BJ (cell line): ENCODE data around the gene GTF3A. TPM values are rescaled to one million over a fixed set of nuclear protein-coding genes. Genes with fewer than 3 reads are reported as not detected.
A peak's percentile ranks its signal among the peaks of the same experiment; 100 is the strongest.

Experiments used
- CTCF ChIA-PET: fragments of 350-600 bp; formaldehyde crosslinking; extraction: SDS; loops from one replicate; lab custom pipeline; 2021; ENCODE audit warnings: antibody characterized with exemption, inconsistent platforms; lab: Yijun Ruan, JAX
- POLR2A ChIA-PET: fragments of 300-600 bp; sonication (Branson Sonifier 250); formaldehyde crosslinking; extraction: SDS; loops from one replicate; lab custom pipeline; 2021; ENCODE audit warnings: antibody characterized with exemption; lab: Charles Lee
- DNase-seq: peaks from one replicate; pipeline ENCODE4 v3.0.0-alpha.2; 2011; ENCODE audit warnings: low read depth
- H3K27me3 ChIP-seq: 2 replicates; pipeline ENCODE4 v1.6.0; 2011; ENCODE audit warnings: low read length; ENCODE audit not compliant: control insufficient read depth, insufficient read depth
- H3K36me3 ChIP-seq: 2 replicates; pipeline ENCODE4 v1.5.1; 2011; ENCODE audit warnings: low read length; ENCODE audit not compliant: control insufficient read depth, insufficient read depth
- H3K4me3 ChIP-seq: 2 replicates; pipeline ENCODE4 v1.5.1; 2011; ENCODE audit warnings: low read depth, mild to moderate bottlenecking, control low read depth, low read length
- polyA plus RNA-seq: library from polyadenylated mRNA; depleted of rRNA; stranded (reverse); fragments of >200 nt; gene quantifications from 2 replicates; pipeline ENCODE4 v1.2.3, GENCODE V29; 2011
- TF ChIP-seq, protein P1 (sequence below): IDR thresholded peaks from 2 replicates; pipeline ENCODE4 v1.5.1; 2011; ENCODE audit warnings: low read depth, mild to moderate bottlenecking, control low read depth, inconsistent platforms, low read length, moderate library complexity; ENCODE audit not compliant: insufficient read depth

GTF3A gene
- polyA plus RNA-seq, 1 experiment = 42.7 TPM

DNA sequence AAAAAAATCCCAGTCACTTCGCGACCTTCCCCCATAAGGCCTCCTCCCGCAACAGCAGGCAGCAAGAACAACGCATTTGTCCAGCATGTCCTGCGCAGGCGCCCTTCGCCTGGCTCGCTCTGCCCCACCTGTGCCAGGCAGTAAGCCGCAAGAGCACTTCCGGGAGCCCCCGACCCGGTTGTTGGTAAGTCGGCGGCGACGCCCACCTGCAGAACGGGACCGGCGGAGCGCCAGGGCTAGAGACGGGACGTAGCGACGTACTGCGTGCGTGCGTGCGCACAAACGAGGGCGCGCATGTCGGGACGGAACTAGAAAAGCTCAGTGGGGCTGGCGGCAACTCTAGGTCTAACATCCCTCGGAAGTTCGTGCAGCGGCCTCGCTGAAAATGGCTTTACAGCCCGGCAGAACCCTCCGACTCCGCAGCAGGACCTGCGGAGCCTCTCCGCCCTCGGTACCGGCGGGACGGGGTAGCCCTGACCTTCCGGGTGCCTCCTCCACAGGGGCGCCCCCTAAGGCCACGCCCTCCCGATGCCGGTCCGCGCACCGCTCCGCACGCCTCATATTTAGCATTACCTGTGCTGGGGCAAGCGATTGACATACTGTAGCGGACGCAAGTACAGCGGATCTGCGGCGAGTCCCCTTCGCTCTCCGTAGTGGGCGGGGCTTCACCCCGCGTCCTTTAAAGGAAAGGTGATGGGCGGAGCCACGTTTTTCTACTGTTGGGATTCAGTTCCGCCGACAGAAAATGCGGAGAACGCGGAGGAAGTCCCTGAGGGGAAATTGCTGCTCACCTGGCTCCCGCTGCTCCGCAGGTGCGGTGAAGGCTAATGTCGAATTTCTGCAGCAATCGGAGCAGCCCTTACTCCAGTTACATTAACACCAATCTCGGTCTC, 25.8 kb downstream of the GTF3A start, which contains the start of gene MTIF3:
MTIF3 (minus strand) TSS at position 629 of the 893 bp plus-strand sequence. CDS start 10,116 bp downstream, outside the sequence.
- Histone ChIP-seq H3K4me3 (peak within 1 kb of the TSS; percentile 83), H3K27me3 (no peaks in the 10 kb centered on the region; the same call in 1 of the 2 replicates), H3K36me3 (no peaks in the 10 kb centered on the region)
- ChIA-PET POLR2A (no interaction called here), CTCF (interaction anchor here (1.2 to 1.6 kb wide), 2 partner anchors 70 to 75 kb away, joined by 4 read pairs; no protein-coding TSS in a partner anchor)
- TF ChIP-seq, protein P1, sequence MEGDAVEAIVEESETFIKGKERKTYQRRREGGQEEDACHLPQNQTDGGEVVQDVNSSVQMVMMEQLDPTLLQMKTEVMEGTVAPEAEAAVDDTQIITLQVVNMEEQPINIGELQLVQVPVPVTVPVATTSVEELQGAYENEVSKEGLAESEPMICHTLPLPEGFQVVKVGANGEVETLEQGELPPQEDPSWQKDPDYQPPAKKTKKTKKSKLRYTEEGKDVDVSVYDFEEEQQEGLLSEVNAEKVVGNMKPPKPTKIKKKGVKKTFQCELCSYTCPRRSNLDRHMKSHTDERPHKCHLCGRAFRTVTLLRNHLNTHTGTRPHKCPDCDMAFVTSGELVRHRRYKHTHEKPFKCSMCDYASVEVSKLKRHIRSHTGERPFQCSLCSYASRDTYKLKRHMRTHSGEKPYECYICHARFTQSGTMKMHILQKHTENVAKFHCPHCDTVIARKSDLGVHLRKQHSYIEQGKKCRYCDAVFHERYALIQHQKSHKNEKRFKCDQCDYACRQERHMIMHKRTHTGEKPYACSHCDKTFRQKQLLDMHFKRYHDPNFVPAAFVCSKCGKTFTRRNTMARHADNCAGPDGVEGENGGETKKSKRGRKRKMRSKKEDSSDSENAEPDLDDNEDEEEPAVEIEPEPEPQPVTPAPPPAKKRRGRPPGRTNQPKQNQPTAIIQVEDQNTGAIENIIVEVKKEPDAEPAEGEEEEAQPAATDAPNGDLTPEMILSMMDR = no peak
- DNase-seq = peak; percentile 41

DNA sequence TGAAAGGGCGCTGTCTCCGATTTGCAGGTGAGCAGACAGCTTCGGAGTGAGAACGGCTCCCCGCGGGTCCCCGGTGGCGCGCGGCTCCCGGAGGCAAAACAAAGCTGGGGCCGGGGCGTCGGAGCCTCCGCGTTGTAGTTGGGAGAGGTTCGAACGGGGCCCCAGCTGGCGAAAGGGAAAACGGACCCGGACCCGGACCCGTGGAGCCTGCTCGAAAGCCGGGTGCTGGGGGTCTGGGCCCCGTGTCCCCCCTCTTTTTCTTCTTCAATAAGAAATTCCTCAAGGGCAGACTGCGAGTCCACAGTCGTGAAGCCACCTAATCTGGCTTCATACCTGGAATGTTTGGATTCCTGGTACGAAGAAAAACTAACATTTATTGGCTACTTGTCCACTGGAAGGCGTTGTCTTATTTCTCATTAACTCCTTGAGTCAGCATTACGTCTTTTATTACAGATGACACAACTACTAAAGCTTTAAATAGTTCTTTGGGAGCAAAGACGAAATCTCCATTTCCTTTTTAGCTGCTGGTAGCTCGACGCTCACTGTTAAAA, 26.6 kb downstream of the GTF3A start:
- TF ChIP-seq, protein P1 = no peak
- POLR2A ChIA-PET = interaction anchor here (0.5 kb wide), 1 partner anchor 24 kb away, joined by 3 read pairs; no protein-coding TSS in a partner anchor
- peak overlapping the region; percentile 83 for H3K4me3 ChIP-seq
- no peaks in the 10 kb centered on the region; the same call in 1 of the 2 replicates for H3K27me3 ChIP-seq
- H3K36me3 ChIP-seq = no peaks in the 10 kb centered on the region
- DNase-seq = peak; percentile 12
- CTCF ChIA-PET = interaction anchor here (1.0 to 1.2 kb wide), 3 partner anchors 71 to 89 kb away, joined by 3 to 4 read pairs (median 4); no protein-coding TSS in a partner anchor

DNA sequence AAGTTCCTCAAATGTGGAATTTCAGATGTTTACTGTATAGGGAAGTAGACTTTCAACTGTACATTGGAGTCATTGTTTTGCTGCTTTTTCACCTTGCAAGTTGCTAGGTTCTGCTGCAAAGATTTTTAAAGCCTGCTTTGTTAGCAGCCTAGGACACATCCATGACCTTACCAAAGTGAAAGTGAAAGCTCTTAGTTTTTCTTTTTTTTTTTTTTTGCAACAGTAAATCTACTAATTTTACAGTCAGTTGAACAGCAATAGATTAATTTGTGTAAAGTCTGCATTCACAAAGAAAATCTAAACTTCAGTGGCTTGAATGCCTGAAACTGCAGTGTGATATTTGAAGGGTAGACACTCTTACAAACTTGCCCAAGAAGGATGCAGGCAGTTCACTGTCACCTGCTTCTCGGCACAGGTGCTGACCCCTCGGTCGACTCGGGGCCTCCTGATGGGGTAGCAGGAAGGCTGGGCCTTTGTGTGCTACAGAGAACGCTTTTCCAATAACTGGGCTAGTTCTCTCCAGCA, 31.0 kb downstream of the GTF3A start:
- no peaks in the 10 kb centered on the region; the same call in 1 of the 2 replicates for H3K27me3 ChIP-seq
- TF ChIP-seq, protein P1 = no peak
- H3K4me3 ChIP-seq = no peak overlapping the region
- ChIA-PET POLR2A (no interaction called here), CTCF (interaction anchor here (1.1 kb wide), 2 partner anchors 30 to 78 kb away, joined by 3 read pairs; no protein-coding TSS in a partner anchor)
- H3K36me3 ChIP-seq = no peaks in the 10 kb centered on the region
- DNase-seq = no peak

DNA sequence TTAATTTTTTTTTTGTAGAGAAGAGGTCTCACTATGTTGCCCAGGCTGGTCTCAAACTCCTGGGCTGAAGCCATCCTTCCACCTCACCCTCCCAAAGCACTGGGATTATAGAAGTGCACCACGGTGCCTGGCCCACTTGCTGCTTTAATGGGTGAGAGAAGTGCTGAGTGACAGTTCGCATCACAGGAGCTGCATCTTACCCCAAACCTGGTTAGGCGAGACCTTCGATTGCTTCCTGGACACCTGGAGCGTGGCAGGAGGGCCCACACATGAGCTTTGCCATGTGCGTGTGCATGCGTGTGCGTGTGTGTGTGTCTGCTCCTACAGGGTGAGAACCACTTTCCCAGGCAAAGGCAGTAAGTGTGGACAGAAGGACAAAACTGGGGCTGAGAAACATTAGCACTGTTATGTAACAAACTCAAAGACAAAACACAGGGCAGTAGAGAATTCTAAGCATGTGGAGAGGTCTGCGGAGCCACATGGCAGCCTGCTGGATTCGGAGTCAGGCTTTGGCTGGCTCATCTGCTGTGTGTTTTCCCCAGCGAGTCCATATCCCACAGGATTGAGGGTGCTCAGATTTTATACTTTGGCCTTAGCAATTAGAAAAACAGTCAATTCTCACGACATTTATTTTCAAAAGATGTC, 37.6 kb downstream of the GTF3A start:
- DNase-seq = no peak
- Histone ChIP-seq H3K36me3 (no peaks in the 10 kb centered on the region), H3K27me3 (no peaks in the 10 kb centered on the region; the same call in 1 of the 2 replicates), H3K4me3 (no peak overlapping the region)
- TF ChIP-seq, protein P1 = no peak
- ChIA-PET CTCF (interaction anchor here (0.9 to 1.3 kb wide), 2 partner anchors 30 to 364 kb away, joined by 3 to 5 read pairs; no protein-coding TSS in a partner anchor), POLR2A (no interaction called here)
